COLO829 (cell line): ENCODE measurements around the gene HOXA4.

ENCODE experiments used
- DNase-seq: peaks from one replicate; pipeline ENCODE4 v3.0.0; 2012; ENCODE audit warnings: low spot score

The HOXA4 gene

DNA sequence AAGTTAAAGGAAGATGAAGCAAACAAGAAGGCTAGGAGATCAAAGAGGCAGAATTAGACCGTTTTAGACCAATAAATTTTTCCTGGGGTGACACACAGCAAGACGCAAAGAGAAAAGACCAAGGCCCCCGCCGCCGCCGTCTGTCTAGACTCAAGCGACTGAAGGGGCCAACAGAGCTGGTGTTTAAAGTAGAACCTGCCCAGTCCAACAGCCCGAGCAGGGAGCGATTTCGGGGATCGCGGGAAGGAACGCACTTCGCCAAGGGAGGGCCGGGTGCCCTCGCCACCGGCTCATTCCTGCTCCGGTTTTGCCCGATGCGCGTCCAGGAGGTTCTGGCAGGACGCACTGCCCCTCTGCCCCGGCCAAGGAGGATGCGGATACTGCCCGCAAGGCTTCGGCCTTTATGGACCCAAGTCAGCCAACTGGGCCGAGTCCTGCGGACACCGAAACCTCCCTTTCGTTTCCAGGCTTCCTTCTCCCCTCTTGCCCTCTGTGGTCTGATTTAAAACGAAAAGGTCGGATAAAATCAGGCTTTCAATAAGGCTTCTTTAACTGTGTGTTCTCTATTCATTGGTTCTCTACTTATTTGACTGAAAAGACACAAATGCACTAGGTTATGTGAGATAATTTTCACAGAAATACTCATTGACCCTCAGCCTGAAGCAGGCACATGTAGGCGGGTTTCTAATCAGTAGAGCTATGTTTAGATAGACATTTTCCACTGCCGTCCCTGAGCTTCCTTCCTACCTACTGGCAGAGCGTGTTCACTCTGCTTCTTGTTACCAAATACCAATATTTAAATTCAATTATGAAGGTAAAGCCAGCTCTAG, 28.1 kb upstream of the HOXA4 start:
- DNase-seq, result no peak

DNA sequence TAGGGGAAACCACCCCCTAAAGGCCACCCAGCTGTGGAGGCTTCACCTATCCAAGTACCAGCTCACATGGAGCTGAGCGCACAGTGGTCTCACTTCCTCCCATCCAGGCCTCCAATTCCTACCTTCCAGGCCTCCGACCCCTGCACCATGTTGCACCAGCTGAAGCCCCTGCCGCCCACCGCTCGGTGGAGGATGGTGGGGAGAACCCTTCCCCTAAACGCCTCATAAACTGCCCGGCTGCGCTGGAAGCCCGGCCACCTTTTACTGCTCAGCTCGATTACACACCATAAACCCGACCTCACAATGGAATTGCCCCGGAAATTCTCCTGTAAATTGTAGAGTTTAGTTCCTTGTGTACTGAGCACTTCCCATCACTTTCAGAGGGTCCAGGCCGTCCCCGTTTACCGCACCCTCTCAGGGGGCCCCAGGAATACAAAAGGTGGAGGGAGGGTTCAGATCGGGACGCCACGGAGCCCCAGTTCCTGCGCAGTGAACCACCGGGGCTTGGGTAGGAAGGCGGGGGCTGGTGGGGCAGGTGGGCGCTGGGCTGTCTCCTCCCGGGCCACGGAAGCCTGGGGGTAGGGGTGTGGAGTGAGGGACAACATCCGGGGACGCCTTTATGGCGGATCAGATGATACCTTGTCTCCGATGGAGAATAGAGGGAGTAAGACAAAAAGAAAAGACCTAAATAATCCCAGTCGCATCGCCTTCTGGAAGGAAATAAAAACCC, 27.3 kb upstream of the HOXA4 start:
- DNase-seq, result no peak

DNA sequence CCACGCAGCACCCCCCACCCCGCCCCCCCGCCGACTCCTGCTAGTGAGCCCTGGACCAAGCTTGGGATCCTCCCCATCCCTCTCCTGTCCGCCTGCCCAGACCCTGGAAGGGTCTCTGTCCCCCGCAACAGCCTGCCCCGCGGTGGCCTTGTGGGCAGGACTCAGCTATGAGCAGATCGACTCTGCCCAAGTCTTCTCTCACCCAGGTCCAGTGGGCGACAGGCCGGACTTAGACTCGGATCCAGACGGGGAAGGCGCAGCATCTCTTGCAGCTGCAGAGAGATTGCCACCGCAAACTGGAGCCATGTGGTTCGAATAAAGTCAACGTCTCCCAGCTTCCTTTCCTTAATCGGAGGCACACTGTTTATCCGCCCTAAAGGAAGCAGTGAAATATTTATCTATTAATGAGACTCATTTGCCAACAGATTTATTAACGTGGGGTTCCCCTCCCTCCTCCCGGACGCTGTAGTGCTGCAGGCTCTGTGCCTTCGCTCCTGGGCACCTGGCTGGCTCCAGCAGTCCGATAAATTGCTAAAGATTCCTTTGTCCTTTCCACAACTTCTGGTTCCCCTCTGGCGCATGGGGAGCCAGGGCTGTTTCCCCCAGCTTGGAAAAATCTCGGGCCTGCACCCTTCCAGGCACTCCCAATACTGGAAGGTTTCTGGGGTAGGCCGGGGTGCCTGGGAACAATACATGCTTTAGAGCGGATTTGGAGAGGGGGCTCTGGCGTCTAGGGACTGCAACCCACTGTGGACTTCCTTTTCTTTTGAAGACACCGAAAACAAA, 26.6 kb upstream of the HOXA4 start:
- no peak for DNase-seq

DNA sequence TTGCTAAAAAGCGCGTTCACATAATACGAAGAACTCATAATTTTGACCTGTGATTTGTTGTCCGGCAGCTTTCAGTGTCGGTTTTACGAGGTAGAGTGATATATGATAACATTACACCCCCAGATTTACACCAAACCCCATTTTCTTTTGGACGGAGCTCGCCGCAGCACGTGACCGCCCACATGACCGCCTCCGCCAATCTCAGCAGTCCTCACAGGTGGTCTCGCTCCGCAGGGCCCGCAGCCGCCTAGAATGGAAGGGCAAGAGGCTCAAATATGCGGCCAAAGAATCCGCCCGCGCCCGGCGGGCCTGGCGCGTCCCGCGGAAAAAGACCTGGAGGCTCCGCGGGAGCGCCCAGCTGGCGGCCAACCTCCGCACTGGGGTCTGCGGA, 25.9 kb upstream of the HOXA4 start, which contains the start of gene HOXA7:
Gene HOXA7, minus strand, starts transcription at position 168 of the 391 bp plus-strand sequence. Its CDS starts 130 bp downstream, at position 38.
- DNase-seq, result no peak

DNA sequence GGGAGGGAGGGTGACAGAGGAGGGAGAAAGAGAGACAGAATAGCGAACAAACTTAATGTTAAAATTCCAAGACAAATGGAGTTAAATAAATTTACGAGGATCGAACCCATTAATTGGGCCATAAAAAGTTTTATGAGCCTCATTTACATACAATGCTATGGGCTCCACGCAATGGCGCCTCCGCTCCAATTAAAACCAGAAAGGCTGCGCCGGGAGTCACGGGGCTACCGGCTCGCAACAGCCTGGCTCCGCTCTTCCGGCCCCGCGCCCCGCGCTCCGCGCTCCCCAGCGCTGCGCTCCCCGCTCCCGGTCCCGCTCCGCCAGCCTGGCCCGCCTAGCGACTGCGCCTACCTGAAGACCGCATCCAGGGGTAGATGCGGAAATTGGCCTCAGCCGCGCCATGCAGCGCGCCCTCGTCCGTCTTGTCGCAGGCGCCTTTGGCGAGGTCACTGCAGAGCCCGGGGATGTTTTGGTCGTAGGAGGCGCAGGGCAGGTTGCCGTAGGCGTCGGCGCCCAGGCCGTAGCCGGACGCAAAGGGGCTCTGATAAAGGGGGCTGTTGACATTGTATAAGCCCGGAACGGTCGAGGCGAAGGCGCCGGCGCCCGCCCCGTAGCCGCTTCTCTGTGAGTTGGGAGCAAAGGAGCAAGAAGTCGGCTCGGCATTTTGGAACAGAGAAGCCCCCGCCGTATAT, 25.4 kb upstream of the HOXA4 start:
- DNase-seq, result no peak

DNA sequence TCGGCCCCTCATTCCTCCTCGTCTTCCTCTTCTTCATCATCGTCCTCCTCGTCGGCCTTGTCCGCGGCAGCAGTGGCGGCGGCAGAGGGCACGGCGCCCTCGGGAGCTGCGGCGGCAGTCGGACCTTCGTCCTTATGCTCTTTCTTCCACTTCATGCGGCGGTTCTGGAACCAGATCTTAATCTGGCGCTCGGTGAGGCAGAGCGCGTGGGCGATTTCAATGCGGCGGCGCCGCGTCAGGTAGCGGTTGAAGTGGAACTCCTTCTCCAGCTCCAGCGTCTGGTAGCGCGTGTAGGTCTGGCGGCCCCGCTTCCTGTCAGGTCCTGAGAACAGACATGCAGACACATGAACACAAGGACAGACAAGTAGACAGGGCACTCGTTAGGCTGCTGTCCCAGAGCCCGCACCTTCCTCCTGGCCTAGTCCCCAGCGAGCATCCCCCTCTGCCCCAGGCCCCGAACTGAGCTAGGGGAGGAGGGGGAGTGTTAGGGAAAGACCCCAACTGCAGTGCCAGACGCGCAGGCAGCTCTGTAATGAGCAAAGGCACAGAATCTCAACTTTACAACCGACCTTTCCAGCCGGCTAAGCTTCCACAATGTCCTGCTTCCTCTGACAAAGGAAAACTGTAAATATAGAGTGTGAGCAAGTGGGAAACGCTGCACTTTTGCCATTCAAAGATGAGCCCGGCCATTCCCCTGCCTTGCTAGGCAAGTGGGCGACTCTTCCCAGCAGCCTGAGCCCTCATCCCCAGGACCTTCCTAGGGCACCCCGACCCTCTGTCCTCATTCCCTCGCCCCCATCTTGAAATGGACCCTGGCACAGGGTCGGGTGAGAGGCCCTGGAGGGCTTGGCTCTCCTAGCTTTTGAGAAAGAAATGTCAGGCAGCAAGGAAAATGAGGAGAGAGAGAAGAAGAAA, 24.6 kb upstream of the HOXA4 start:
- DNase-seq, result no peak

DNA sequence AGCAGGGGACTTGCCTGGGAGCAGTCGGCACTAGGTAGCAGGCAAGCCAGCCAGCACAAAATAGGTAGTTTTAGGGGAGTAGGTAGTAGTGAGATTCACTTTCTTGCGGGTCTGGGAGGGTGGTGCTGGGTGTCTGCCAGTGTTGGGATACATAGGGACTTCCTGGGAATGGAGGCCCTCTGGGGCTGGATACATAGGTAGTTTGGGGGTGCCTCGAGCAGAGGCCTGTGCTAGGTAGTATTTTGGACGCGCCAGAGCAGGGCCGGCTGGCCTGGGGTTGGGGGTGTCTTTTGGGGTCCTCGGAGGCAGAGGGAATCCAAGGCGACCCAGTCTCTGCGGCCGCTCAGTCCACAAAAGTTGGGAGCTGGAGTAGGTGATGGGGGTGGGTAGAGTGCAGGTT, 23.8 kb upstream of the HOXA4 start:
- DNase-seq, result no peak

DNA sequence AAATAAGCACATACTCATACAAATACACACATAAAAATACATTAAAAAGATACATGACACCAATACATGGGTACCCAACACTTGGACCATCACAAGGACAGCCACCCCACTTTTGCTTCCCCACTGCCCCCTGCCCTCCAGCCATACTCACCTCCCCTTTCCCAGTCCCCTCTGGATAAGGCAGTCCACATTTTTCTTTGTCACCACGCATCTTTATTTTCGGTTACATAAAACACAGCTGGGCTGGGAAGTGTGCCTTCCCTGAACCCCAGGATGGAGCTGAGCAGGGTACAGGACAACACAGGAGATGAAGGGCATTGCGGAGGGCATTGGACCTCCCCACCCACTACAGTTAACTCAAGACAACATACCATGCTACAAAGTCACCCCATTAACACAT, 23.0 kb upstream of the HOXA4 start:
- DNase-seq, result no peak

DNA sequence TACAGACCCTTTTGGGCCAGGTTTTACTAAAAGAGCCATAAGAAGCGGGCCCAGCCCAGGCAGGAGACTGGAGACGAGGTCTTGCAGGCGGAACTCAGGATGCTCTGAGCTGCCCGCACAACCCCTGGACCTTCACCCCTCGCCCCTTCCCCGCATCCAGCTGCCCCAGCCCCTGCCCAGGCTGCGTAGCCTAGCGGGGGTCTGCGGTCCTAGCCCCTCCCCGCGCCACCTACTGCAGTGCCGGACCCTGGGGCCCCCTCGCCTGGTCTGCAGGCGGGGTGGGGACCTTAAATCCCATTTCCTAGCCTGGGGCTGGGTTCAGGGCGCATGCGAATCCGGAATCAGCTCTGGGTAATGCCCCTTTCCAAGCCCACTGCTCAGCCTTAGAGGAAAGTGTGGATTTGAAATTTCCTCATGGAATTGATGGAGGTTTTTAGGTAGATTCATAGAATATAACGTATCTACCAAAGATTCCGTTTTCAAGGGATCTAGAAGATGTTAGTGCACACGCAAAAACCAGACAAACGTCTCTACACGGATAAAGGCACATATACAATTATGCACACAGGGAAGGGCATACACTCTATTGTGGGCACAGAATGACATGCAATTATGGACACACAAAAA, 22.4 kb upstream of the HOXA4 start:
- no peak for DNase-seq

DNA sequence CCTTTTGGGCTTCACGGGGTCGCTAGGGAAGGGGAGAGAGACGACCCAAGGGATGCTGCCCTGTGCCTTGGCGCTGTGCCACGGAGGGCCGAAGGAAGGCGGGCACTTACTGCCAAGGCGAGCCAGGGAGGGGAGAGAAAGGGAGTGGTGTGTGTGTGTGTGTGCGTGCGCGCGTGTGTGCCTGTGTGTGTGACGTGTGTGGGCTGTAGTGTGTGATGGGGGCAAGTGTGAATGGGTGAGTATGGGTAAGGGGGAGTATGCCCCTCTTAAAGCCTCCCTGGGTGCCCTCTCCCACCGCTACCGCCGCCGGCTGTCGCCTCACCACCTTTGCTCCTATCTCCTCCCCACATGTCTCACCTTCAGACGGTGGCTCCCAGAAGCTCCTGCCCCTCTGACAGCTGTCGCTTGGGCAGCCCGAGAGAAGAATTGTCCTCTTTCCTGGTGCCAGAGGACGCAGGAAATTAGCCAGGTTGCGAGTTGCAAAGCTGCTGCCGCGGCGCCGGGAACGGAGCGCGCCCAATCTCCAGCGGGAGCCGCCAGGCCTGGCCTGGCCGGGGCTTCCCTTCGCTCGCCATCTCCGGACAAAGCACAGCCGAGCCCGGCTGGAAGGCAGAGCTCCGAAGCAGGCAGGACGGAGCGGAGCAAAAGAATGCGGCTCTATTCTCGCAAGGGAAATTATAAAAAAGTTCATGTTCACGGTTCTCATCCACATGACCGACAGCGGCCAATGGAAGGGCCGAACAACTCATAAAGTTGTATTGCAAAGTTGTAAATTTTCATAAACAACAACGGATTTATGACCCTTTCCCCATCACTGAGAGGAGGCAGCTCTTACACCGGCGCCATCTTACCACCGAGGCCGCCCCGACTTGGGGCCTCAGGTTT, 21.6 kb upstream of the HOXA4 start, which contains the start of gene HOXA3:
Gene HOXA3, minus strand, starts transcription at position 653 of the 885 bp plus-strand sequence. CDS start 41,943 bp downstream, outside the sequence.
- peak; percentile 69 for DNase-seq

DNA sequence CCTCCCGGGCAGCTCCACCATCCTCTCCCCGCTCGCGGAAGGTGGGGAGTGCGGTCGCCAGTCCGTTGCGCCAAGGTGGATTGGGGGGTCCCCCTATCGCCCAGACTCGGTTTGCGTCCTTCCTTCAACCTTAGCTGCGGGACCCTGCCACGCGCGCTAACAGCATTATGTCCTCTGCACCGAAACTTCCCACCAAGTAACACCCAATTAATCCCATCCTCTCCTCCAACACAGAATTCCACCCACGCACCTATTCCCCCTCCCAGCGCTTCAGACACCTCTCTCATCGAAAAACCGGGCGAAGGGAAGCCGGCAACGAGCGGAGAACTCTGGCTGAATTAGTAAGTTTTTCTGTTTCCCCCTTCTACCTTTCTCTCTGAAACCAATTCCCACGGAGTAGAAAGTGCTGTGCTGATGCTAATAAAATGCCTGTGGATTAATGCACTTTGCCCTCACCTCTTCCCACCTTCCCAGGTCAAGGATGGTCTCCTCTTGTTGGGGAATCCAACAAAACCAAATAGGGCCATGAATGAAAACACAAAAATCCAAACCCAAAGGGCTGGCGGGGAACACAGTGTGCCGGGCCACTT, 20.9 kb upstream of the HOXA4 start:
- no peak for DNase-seq

DNA sequence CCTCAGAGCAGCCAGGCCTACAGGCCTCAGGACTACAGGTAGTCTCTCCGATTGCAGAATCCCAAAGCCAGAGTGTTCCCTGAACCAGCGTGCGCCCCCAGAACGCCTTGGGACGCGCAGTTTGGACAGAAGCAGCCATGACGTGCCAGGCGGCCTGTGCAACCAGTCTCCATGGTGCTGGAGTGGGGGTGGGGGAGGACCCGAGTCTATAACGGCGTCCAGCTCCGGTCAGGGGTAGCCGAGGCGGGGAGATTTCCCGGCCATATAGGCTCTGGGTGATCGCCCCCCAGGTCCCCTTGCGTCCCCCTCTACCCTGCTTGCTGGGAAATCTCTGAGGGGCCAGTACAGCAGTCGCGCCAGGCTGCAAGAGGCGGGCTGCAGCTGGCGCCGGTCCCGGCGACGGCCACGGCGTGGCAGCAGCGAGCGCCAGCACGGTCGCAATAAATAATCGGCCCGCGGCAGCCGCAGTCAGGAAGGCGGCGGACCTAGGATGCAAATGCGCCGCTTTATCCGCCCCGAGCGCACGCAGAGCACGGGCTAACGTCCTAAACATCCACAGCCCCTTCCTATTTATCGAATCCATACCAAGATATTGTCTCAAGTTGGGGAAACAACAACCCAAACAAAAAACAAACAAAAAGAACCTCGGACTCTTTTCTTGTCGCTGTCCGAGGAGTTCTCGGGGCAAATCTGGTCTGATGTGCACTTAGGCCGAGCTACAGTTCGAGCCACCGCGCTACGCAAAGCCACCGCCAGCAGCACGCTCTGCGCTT, 20.2 kb upstream of the HOXA4 start:
- DNase-seq, result peak; percentile 93

DNA sequence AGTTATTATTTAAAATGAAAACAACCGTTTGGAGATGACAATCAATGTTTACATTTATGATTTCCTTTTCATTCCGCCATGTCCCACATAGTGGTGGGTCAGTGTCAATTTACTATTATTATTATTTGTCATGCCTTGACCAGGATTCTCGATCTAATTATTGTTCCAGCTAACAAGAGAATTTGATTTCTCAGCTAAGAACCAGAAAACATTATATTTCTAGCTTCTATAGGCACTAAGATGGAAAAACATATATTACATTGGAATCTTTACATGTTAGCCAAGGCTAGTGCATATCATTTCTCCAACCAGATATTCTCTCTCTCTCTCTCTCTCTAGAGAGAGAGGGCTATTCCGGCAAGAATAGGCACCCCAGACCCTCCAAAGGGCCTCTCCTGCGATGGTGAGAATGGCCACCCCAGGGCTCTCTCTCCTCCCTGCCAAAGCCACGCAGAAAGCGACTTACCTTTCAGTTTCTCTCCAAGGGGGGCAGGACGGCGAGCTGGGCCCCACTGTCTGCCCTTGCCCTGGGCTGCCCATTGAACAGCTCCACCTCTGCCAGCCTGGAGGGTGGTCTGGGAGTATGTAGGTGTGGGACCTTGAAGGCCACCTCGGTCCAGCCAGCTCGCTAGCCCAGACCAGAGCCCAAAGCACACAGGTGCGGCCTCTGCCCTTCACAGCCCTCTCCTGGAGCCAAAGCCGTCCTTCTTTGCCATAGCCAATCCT, 19.4 kb upstream of the HOXA4 start:
- no peak for DNase-seq

DNA sequence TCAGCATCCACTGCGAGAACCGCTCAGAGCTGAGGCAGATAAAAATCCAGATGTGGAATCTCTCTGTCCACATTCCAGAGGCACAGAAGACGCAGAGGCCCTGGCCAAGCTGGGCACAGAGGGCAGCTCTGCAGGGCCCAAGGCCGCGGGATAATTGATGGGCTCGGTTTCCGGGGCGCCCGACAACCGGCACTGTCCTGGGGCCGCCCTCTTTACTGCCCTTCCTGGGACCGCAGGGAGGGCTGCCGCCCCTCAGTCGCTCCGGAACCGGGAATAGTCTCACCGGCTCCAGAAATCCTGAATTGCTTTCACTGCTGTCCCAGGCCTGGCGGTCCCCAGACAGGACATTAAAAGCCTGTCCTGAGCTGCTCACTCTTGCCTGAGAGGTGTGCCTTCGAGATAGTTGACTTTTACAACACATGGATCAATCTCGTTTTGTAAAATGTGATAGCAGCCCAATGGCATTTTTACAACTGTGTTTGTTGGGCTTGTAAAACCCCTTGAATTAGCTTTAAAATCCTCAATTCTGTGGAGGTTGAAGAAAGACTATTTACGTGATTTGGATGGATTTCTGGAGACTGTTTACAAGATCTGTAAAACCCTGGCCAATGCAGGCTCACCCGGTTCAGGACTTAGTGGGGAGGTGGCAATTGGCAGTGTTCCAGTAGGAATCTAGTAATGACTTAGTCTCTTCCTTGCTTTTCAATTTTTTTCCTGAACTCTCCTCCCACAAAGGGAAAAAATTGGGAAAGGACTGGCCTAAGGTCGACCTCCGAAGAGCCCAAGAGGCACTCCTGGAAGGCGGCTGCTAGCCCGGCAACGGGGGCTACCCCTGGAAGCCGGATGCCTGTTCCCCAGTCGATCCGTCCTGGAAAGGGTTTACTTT, 18.4 kb upstream of the HOXA4 start:
- DNase-seq, result no peak

DNA sequence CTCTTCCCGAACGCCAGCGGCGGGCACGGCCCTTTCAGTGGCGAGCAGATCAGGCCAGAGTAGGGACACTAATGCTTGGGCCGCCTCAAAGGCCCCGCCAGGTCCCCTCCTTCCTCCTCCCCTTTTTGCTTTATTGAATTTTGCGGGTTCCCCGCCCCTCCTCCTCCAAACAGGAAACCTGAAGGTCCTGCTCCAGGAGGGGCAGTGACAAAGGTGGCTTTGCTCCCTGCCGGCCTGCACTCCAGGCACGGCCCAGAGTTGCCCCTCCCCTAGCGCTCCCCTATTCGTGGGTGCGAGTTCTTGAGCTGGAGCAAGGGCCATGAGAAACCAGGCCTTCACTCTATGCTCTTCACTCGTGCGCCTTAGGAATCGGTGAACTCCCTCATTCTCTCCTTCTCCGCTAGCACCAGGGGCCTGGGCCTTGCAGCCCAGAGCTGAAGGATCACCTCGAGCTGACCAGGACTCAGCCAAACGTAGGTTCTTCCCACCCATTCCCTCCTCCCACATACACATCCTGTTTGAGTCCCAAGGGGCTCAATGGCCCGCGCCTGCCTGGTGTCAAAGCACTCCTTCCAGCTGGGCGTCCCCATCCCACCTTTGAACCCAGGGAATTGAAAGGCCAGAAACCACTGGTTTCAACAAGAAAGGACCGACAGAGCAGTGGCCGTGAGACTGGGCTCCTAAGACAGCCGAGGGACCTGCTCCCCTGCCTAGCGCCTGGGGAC, 17.6 kb upstream of the HOXA4 start:
- DNase-seq, result no peak
